ENCODE results near the gene ABTB2. TPM values are rescaled to one million over a fixed set of nuclear protein-coding genes. Genes with fewer than 3 reads are reported as not detected.

Gene ABTB2
- total and polyA plus RNA-seq, 2 donors (not counting 1 experiment from before 2014, with no cell fraction given): 1.0 to 5.8 TPM

- Histone ChIP-seq H3K36me3 (ENCODE audit: control insufficient read depth, insufficient read depth, low read length) (no peaks in the 10 kb centered on the region), H3K4me2 (ENCODE audit: extremely low read depth, insufficient read depth, low read length) (no peak overlapping the region), H3K27ac (ENCODE audit: insufficient read depth, low read length) (no peak overlapping the region), H3K9ac (ENCODE audit: insufficient read depth, low read length) (no peak overlapping the region), H3K27me3 (ENCODE audit: control insufficient read depth, insufficient read depth, low read length) (no peaks in the 10 kb centered on the region), H3K9me3 (ENCODE audit: control insufficient read depth, insufficient read depth, low read depth, low read length) (no peaks in the 10 kb centered on the region), H3K79me2 (ENCODE audit: control insufficient read depth, insufficient read depth, low read length) (no peaks in the 10 kb centered on the region), H4K20me1 (ENCODE audit: control insufficient read depth, extremely low read depth, insufficient read depth, low read length) (no peaks in the 10 kb centered on the region), H3K4me1 (ENCODE audit: control insufficient read depth, extremely low read depth, insufficient read depth, low read length) (peaks cover 19% of the 10 kb centered on the region), H2AFZ (ENCODE audit: low read length) (no peak overlapping the region), H3K4me3 (replicated peaks in 1 of 4; ENCODE audit: control extremely low read depth in 1 of 4, insufficient read depth in 1 of 4, low read depth in 3 of 4, low read length in 4 of 4) (no peak overlapping the region)
- peak in 1 of 2 donors; percentile 23 for DNase-seq (ENCODE audit: low read depth in 2 of 2)
- TF ChIP-seq CTCF (conservative IDR thresholded peaks at IDR 0.05 in 1 of 2, IDR thresholded peaks at IDR 0.05 in 1 of 2; ENCODE audit: low read depth in 1 of 2, low read length in 2 of 2) (no peak), EZH2 (IDR thresholded peaks at IDR 0.05; ENCODE audit: low read length, missing control alignments) (no peak)
Measured at GRCh38 chr11:34194576-34195335, 163.1 kb downstream of the ABTB2 start.

- peak overlapping the region; percentile 10 to 44 (median 34) for H3K4me3 ChIP-seq (replicated peaks in 1 of 4; ENCODE audit: control extremely low read depth in 1 of 4, insufficient read depth in 1 of 4, low read depth in 3 of 4, low read length in 4 of 4)
- H3K27me3 ChIP-seq (ENCODE audit: control insufficient read depth, insufficient read depth, low read length): no peaks in the 10 kb centered on the region
- H3K36me3 ChIP-seq (ENCODE audit: control insufficient read depth, insufficient read depth, low read length): no peaks in the 10 kb centered on the region
- TF ChIP-seq CTCF (conservative IDR thresholded peaks at IDR 0.05 in 1 of 2, IDR thresholded peaks at IDR 0.05 in 1 of 2; ENCODE audit: low read depth in 1 of 2, low read length in 2 of 2): no peak
- TF ChIP-seq EZH2 (IDR thresholded peaks at IDR 0.05; ENCODE audit: low read length, missing control alignments): no peak
- H3K9me3 ChIP-seq (ENCODE audit: control insufficient read depth, insufficient read depth, low read depth, low read length): no peaks in the 10 kb centered on the region
- H3K9ac ChIP-seq (ENCODE audit: insufficient read depth, low read length): peak overlapping the region; percentile 47
- DNase-seq (ENCODE audit: low read depth in 2 of 2): peak; percentile 94 to 95
- H3K4me1 ChIP-seq (ENCODE audit: control insufficient read depth, extremely low read depth, insufficient read depth, low read length): peaks cover 22% of the 10 kb centered on the region
- H4K20me1 ChIP-seq (ENCODE audit: control insufficient read depth, extremely low read depth, insufficient read depth, low read length): no peaks in the 10 kb centered on the region
- H3K27ac ChIP-seq (ENCODE audit: insufficient read depth, low read length): peak overlapping the region; percentile 94
- H3K79me2 ChIP-seq (ENCODE audit: control insufficient read depth, insufficient read depth, low read length): no peaks in the 10 kb centered on the region
- peak overlapping the region; percentile 86 for H3K4me2 ChIP-seq (ENCODE audit: extremely low read depth, insufficient read depth, low read length)
- H2AFZ ChIP-seq (ENCODE audit: low read length): peak overlapping the region; percentile 49
Measured at GRCh38 chr11:34192481-34193401, 165.1 kb downstream of the ABTB2 start.

- no peak overlapping the region for H3K4me3 ChIP-seq (replicated peaks in 1 of 4; ENCODE audit: control extremely low read depth in 1 of 4, insufficient read depth in 1 of 4, low read depth in 3 of 4, low read length in 4 of 4)
- H3K36me3 ChIP-seq (ENCODE audit: control insufficient read depth, insufficient read depth, low read length): no peaks in the 10 kb centered on the region
- no peak for TF ChIP-seq EZH2 (IDR thresholded peaks at IDR 0.05; ENCODE audit: low read length, missing control alignments)
- TF ChIP-seq CTCF (conservative IDR thresholded peaks at IDR 0.05 in 1 of 2, IDR thresholded peaks at IDR 0.05 in 1 of 2; ENCODE audit: low read depth in 1 of 2, low read length in 2 of 2): no peak
- H3K4me2 ChIP-seq (ENCODE audit: extremely low read depth, insufficient read depth, low read length): peak overlapping the region; percentile 40
- no peaks in the 10 kb centered on the region for H4K20me1 ChIP-seq (ENCODE audit: control insufficient read depth, extremely low read depth, insufficient read depth, low read length)
- DNase-seq (ENCODE audit: low read depth in 2 of 2): no peak
- H3K27ac ChIP-seq (ENCODE audit: insufficient read depth, low read length): peak overlapping the region; percentile 94
- H3K4me1 ChIP-seq (ENCODE audit: control insufficient read depth, extremely low read depth, insufficient read depth, low read length): peaks cover 22% of the 10 kb centered on the region
- H2AFZ ChIP-seq (ENCODE audit: low read length): no peak overlapping the region
- no peaks in the 10 kb centered on the region for H3K79me2 ChIP-seq (ENCODE audit: control insufficient read depth, insufficient read depth, low read length)
- no peaks in the 10 kb centered on the region for H3K27me3 ChIP-seq (ENCODE audit: control insufficient read depth, insufficient read depth, low read length)
- no peak overlapping the region for H3K9ac ChIP-seq (ENCODE audit: insufficient read depth, low read length)
- H3K9me3 ChIP-seq (ENCODE audit: control insufficient read depth, insufficient read depth, low read depth, low read length): no peaks in the 10 kb centered on the region
Measured at GRCh38 chr11:34191578-34191977, 166.2 kb downstream of the ABTB2 start.
